H1 (cell line): ENCODE data around the gene RAD51B. TPM values are rescaled to one million over a fixed set of nuclear protein-coding genes. Genes with fewer than 3 reads are reported as not detected.

Experiments
- CHD1 ChIP-seq: IDR thresholded peaks from 2 replicates; pipeline ENCODE4 v1.6.1; 2012; ENCODE audit warnings: low read depth, low read length, improper control_type of control experiment
- EZH2 ChIP-seq: fragments of 200-600 bp; sonication (generic); IDR thresholded peaks from 2 replicates; pipeline ENCODE4 v1.7.1; 2012; ENCODE audit warnings: low read depth, mild to moderate bottlenecking, moderate library complexity, low read length, inconsistent platforms; ENCODE audit not compliant: severe bottlenecking
- FOSL1 ChIP-seq: IDR thresholded peaks from 2 replicates; pipeline ENCODE4 v1.6.1; 2011; ENCODE audit warnings: mild to moderate bottlenecking, low read depth, low read length, moderate library complexity; ENCODE audit not compliant: insufficient read depth
- NRF1 ChIP-seq: IDR thresholded peaks from 2 replicates; pipeline ENCODE4 v1.6.1; 2011; ENCODE audit warnings: mild to moderate bottlenecking, low read depth, low read length, improper control_type of control experiment
- polyA plus RNA-seq, 7 experiments: library from polyadenylated mRNA; depleted of rRNA in 3 of 7; stranded (reverse) in 5 of 7; unstranded in 2 of 7; fragments of >200 nt in 5 of 7; fragments of 200-250 nt in 2 of 7; gene quantifications; 1 replicate in 5 of 7; 2 replicates in 1 of 7; 4 replicates in 1 of 7; pipeline versions ENCODE4 v1.2.1 to v1.2.3, GENCODE V29; 2011 to 2013; ENCODE audit warnings: missing spikeins in 2 of 7, mixed read lengths in 2 of 7
- total RNA-seq: library from RNA; stranded (reverse); fragmentation: NEBNext Ultra II Directional; extraction: Animal tissue kit (Norgen Biotek cat#: 25700); gene quantifications from 2 replicates; pipeline ENCODE4 v1.2.1, GENCODE V29; 2021

Gene RAD51B
- total and polyA plus RNA-seq, 2 of the 8 experiments (the other 6 are each of a cell fraction or from before 2014, with no cell fraction given), result 3.9 to 14.9 TPM

- TF ChIP-seq NRF1 (no peak), FOSL1 (no peak), EZH2 (no peak), CHD1 (no peak)
Measured at GRCh38 chr14:67833403-67833802, 13.8 kb downstream of the RAD51B start (continued).
